Measurements from ENCODE around the gene GRIK1.
A peak's percentile ranks its signal among the peaks of the same experiment; 100 is the strongest.

Gene GRIK1

DNA sequence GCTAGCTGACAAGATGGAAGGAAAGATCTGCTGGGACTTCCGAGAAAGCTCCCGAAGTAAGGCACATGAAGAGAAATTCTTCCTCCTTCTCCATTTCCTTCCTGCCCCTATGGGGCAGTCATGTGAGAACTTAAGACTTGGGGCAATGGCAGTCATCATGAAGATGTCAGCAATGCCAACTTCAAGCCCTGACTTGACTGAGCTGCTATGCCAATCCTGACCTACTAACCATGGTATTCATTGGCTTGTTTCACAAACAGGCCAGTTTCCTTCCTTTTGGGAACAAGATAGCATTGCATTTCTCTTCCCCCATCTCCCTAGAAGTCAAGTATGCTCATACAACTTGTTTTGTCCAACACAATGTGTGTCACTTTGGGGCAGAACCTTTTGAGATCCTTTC lies 25.5 kb downstream of the GRIK1 start:
- FAIRE-seq (no peak), DNase-seq (ENCODE audit: low spot score) (no peak)

DNA sequence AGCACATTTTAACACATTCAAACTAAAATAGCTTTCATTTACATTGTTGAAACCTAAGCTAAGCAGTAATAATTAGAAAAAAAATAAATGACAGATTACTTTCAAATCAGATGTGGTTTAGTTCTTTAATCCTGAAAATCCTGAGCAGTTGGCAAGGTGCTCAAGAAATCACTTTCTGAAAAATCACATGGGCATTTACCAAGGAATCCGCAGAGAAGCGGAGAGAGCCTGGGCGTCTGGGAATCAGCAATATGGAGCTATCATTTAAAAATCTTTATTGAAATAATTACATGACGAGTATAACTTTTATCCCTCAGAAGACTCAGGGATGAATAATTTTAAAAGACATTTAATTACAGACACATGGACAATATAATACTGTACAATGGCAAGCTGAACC lies 30.2 kb downstream of the GRIK1 start:
- FAIRE-seq (no peak), DNase-seq (ENCODE audit: low spot score) (no peak)

GRCh38 chr21:29904359-29905282 lies 35.2 kb downstream of the GRIK1 start:
- FAIRE-seq (no peak), DNase-seq (ENCODE audit: low spot score) (no peak)

GRCh38 chr21:29896884-29897283 lies 42.9 kb downstream of the GRIK1 start:
- FAIRE-seq (no peak), DNase-seq (ENCODE audit: low spot score) (no peak)

GRCh38 chr21:29893687-29894086 lies 46.1 kb downstream of the GRIK1 start:
- FAIRE-seq (no peak), DNase-seq (ENCODE audit: low spot score) (no peak)

GRCh38 chr21:29892379-29892778 lies 47.4 kb downstream of the GRIK1 start:
- FAIRE-seq (no peak), DNase-seq (ENCODE audit: low spot score) (no peak)

GRCh38 chr21:29888437-29888836 lies 51.4 kb downstream of the GRIK1 start:
- FAIRE-seq (no peak), DNase-seq (ENCODE audit: low spot score) (no peak)

- no peak for FAIRE-seq
- no peak for DNase-seq (ENCODE audit: low spot score)
Measured at GRCh38 chr21:29887313-29888009, 52.3 kb downstream of the GRIK1 start.

DNA sequence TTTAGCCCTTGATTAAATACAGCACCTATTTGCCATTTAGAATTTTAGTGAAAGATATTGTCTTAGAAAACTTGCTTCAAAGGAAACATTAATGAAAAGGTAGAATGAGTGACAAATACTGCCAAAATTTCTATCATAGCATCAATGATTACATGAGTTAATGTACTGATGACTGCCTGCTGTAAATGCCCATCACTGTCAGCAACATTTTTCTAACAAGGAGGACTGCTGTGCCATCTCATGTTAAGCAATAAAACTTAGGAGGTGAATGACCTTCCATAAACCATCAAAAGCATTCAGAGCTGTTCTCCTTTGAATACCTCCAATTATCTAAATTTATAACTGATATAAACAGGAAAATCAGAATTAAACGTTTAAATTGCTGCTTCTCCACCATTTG lies 54.3 kb downstream of the GRIK1 start:
- FAIRE-seq (no peak), DNase-seq (ENCODE audit: low spot score) (no peak)

DNA sequence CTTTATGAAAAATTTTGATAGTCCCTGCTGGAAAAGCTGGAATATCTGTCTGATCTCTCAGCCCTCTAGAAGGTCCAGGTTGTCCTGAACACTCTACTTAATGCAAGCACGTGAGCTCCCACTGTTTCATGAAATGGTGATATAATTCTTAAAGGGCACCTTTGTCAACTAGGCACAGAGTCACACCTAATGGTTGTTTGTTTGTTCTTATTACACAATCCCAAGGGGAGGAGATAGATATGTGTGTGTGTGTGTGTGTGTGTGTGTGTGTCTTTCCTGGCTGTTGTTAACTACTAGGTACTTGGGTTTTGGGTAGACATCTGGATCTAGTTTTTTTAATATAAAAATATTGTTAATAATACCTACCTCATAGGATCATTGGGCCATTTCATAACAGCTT lies 63.9 kb downstream of the GRIK1 start:
- DNase-seq (ENCODE audit: low spot score) (no peak), FAIRE-seq (no peak)

GRCh38 chr21:29875036-29875716 lies 64.6 kb downstream of the GRIK1 start:
- FAIRE-seq, result no peak
- no peak for DNase-seq (ENCODE audit: low spot score)

DNA sequence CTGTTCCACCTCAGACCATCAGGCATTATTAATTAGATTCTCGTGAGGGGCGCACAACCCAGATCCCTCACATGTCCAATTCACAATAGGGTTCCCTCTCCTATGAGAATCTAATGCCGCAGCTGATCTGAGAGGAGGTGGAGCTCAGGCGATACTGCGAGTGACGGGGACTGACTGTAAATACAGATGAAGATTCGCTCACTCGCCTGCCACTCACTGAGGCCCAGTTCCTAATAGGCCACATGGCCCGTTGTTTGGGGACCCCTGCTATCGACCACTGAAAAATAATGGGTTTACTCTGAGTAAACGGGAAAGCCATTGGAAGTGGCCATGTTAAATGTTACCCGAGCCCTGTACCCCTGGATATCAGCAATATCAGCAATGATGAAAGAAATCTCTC lies 65.9 kb downstream of the GRIK1 start:
- DNase-seq (ENCODE audit: low spot score) (no peak), FAIRE-seq (no peak)

DNA sequence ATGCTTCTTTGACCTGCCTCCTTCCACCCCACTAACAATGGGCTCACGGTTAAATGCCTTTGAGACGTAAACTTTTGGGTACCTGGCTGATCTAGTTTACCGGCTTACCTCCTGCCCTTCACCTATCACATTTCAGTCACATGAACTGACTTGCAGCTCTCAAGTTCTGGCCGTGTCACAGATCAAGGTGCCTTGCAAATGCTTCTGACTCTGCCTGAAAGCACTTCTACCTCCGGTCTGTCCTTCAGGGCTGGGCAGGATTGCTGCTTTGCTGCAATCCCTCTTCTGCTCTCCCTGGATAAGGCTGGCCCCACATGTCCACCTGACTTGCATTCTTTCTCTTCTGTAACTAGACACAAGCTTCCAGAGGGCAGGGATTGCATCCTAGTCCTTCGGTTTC lies 69.0 kb downstream of the GRIK1 start:
- FAIRE-seq, result no peak
- DNase-seq (ENCODE audit: low spot score), result no peak

GRCh38 chr21:29867796-29868195 lies 72.0 kb downstream of the GRIK1 start:
- no peak for DNase-seq (ENCODE audit: low spot score)
- no peak for FAIRE-seq

- DNase-seq (ENCODE audit: low spot score) (no peak), FAIRE-seq (no peak)
Measured at GRCh38 chr21:29860346-29860745, 79.5 kb downstream of the GRIK1 start.

GRCh38 chr21:29857150-29857549 lies 82.6 kb downstream of the GRIK1 start:
- FAIRE-seq (no peak), DNase-seq (ENCODE audit: low spot score) (no peak)

DNA sequence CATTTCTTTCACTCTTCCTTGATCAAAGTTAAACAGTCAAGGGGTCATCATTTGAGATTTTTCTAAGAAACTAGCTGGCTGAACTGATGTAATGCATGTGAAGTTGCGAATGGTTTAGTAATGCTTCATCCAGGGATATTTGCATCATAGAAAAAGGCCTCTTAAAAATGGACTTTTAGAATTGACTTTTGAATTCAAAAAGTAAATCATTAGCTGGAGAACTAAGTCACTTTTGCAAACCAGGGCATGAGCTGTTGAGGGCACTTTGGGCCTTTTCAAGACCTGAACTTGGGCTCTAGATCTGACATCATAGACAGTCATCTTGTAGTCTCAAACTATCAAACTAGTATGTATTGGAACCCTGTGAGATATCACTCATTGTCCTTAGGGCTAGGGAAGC lies 85.0 kb downstream of the GRIK1 start:
- no peak for FAIRE-seq
- DNase-seq (ENCODE audit: low spot score), result no peak

DNA sequence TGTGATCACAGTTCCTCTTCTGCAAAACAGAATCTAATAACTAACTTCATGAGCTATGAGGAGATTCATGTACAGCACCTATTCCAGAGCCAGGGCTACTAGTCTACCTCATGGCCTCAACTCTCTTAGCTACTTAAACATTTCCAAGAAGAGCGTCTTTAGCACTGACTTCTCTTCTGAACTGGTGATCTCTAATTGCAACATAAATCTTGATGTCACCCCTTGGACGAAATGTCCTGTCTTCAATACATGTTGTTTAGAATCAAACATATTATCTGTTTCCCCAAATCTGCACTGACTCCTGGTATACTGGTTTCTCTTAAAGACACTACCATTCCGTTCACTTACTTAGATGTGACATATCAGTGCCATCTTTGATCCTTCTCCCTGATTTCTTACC lies 88.2 kb downstream of the GRIK1 start:
- no peak for FAIRE-seq

GRCh38 chr21:29849735-29850176 lies 90.0 kb downstream of the GRIK1 start:
- FAIRE-seq, result no peak
- peak; percentile 52 for DNase-seq (ENCODE audit: low spot score)

More for the DNA sequence above, 88.2 kb downstream of the GRIK1 start:
- no peak for DNase-seq (ENCODE audit: low spot score)

DNA sequence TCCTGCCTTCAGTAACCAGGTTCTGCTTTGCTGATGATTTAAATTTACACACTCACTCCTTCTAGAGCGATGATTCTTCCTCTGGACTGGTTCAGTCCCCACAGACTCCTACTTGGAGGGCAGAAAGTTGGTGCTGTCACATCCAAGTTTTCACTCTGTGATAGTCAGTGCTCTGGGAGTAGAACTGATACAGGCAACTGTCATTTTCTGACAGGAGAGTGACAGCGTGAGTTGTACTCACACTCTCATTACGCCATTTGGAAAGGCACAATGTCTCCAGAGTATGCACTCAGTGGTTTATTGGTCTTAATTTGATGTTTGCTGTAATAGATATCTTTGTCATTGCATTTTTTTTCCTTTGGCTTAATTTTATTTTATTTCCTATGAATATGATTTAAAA lies 96.0 kb downstream of the GRIK1 start:
- no peak for FAIRE-seq
- no peak for DNase-seq (ENCODE audit: low spot score)

DNA sequence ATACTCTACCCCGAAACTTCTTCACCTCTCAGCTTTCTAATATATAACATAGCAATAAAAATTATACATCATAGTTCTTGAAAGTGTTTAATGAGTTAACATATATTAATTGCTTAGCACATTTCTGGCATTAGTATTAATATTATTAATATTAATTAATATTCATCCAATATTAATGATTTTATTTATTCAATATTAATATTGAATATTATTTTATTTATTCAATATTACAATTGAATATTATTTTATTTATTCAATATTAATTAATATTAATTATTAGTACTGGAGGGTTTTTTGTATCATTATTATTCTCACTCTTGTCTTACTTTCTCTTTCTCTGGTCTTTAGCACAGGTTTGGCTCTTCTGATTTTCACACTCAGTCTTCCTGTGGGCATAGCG lies 105.2 kb downstream of the GRIK1 start:
- FAIRE-seq, result peak; percentile 61
- no peak for DNase-seq (ENCODE audit: low spot score)

GRCh38 chr21:29832217-29832616 lies 107.6 kb downstream of the GRIK1 start:
- DNase-seq (ENCODE audit: low spot score) (no peak), FAIRE-seq (no peak)

Measured in RCC 7860 (cell line).